Activated CD4-positive, alpha-beta T cell treated with anti-CD3 and anti-CD28 coated beads, Interleukin-2, amount 50 U/mL, for 1 hour (primary cell): ENCODE data around the gene RPS6KC1.
"Not testable (repeated sequence)": the region's sequence is repeated elsewhere in the genome, so short reads cannot be mapped to it uniquely, and the experiment has no call there.

Source experiments
- DNase-seq: peaks from one replicate; pipeline ENCODE4 v3.0.0-alpha.2; 2020

RPS6KC1 gene

DNA sequence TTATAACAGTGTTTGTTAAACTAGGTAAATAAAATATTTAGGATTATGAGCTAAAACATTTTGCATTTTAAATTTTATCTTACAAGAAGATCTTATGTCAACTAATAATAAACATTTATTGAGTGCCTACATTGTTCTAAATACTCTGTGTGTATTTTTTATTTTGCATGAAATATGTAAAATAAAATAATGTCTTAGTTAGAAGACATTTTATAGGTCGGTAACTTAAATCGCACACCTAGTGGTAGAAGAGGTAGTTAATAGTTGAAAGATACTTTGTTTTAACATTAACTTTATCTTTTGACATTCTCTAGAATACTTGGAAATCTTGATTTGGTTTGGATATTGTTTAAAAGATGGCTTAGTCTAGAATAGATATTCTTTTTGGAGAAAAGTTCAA is 60.5 kb downstream of the RPS6KC1 start:
- no peak for DNase-seq

DNA sequence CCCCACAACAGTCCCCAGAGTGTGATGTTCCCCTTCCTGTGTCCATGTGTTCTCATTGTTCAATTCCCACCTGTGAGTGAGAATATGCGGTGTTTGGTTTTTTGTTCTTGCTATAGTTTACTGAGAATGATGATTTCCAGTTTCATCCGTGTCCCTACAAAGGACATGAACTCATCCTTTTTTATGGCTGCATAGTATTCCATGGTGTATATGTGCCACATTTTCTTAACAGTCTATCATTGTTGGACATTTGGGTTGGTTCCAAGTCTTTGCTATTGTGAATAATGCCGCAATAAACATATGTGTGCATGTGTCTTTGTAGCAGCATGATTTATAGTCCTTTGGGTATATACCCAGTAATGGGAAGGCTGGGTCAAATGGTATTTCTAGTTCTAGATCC is 61.7 kb downstream of the RPS6KC1 start:
- DNase-seq: not testable (repeated sequence)

DNA sequence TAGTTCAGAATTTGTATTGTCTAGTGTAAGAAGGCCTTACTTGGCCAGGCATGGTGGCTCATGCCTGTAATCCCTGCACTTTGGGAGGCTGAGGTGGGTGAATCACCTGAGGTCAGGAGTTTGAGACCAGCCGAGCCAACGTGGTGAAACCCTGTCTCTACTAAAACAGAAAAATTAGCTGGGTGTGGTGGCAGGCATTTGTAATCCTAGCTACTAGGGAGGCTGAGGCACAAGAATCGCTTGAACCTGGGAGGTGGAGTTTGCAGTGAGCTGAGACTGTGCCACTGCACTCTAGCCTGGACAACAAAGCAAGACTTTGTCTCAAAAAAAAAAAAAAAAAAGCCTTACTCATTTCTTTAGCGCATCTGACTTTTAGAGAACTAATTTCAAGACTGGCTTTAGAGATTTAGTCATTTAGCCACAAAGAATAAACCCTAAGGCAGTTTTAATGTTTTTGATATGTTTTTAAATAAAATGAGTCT is 66.7 kb downstream of the RPS6KC1 start:
- DNase-seq: not testable (repeated sequence)

DNA sequence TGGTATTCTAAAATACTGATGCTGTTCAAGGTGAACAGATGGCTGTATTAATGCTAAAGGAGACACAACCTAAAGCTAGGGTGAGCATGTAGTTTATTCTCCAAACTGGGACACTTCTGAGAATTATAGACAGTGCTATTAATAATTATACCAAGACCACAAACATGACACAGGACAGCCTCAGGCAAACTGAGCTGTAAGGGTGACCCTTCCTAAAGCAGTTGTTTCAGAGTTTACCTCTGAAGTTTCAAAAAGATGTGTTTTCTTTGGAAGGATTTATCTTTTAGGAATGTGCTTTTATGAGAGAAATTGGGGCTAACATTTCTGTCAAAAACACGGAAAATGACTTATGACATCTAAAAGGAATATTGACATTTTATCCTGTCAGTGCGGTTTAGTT is 68.8 kb downstream of the RPS6KC1 start:
- DNase-seq: no peak

DNA sequence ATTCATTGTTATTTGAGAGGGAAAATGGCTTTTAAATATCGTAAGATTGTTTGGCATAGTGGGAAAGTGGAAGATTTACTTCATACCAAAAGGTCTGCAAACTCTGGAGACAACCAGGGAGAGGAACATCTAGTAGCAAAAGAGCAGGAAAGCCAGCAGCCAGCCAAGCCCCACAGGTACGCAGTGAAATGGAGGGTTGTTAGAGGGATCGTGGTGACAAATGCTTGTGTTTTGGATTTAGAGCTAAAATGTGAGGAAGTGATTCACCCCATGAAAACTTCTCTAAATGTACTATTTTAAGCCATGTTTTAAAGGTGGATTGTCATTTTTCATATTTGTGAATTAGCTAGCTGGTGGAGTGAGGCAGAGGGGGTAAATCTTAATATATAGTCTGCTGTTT is 69.3 kb downstream of the RPS6KC1 start:
- DNase-seq: no peak

DNA sequence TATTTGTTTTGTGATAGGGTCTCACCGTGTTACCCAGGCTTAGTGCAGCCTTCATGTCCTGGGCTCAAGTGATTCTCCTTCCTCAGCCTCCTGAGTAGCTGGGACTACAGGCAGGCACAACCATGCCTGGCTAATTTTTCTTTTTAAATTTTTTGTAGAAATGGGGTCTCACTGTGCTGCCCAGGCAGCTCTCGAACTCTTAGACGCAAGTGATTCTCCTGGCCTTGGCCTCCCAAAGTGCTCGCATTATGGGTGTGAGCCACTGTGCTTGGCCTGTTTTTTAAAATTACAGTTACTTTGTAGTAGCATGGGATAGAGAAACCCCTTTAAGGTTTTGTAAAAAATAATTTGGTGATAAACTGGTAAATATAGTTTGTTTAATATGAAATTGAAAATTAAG is 69.9 kb downstream of the RPS6KC1 start:
- DNase-seq: no peak

DNA sequence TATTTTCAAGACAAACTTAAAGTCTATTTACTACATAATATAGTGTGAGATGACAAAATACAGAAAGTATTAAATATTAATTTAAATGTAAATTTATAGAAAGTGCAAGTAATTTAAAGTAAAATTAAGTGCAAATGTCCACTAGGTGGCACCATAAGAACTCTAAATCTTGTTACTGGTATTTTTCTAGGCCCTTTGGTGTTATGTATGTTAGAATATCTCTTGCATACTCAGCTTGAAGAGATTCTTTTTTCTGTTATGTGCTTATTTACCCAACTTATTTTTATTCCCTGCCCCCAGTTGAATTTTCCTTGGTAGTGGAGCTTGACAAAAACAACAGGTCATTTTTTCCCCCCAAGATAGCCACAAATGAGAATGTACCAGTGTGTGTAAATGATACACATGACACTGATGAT is 71.5 kb downstream of the RPS6KC1 start:
- no peak for DNase-seq

DNA sequence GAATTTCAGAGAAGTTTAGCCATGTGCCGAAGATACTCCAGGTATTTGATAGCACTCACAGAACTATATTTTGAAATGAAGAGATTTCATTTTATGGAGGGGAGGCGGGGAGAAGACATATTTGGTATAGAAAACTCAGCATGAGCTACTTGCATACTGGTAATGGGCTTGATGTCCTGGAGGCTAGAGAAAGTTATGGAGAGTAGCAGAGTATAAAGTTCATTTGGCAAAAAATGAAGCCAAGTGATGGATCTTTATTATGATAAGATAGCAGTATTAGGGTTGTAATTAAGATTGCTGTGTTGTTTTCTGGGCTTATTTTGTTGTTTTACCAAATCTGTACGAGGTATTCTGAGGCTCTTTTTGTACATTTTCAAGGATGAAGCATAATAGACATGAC is 72.0 kb downstream of the RPS6KC1 start:
- DNase-seq: no peak

DNA sequence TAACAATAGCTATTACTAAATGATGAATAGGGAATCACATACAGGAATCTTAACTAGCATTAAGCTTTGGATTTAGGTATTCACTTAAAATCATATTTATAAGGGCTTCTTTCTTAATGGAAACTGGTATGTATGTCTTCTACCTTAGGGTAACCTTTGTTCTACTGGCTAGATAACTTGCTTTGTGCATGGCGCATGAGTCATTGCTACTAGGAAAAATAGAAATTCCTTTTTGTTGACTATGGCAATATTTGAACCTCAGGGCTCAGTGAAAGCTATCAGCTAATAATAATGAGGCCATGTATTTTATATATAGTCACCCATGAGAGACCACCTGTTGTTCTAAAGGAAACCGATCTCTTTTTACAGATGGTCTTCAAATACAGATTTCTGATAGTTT is 72.5 kb downstream of the RPS6KC1 start:
- no peak for DNase-seq

DNA sequence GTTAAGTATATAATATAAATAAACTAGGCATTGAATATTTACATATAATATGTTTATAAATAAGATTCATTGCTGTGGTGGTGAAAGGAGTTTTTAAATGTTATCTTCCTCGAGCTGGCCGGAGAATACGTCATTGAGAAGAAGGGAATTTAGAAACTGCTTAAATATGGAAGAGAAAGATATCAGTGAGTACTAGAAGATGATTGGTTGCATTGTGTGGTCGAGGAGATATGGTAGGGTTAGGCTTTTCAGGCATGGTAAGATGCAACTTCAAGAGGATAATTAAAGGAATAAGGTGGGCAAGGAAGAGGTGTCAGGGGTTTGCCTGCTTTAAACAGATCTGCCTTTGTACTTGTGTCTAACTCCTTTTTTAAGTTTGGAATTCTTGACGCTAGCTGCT is 73.5 kb downstream of the RPS6KC1 start:
- DNase-seq: no peak

DNA sequence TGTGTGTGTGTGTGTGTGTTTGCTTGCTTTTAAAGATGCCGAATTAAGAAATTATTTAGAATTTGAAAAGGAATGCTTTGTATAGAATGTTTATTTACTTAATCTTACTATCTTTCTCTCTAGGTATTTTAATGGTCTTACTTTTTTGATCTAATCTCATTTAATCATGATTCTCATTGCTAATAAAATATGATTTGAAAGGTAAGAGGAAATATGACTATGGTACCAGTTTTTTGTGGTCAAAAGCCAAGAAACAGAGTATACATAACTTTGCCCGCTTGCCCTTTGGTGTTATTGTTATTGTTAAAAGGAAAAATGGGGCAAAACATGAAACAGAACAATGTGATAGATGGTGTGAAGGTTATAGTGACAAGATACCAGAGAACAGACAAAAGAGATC is 74.6 kb downstream of the RPS6KC1 start:
- DNase-seq: no peak

DNA sequence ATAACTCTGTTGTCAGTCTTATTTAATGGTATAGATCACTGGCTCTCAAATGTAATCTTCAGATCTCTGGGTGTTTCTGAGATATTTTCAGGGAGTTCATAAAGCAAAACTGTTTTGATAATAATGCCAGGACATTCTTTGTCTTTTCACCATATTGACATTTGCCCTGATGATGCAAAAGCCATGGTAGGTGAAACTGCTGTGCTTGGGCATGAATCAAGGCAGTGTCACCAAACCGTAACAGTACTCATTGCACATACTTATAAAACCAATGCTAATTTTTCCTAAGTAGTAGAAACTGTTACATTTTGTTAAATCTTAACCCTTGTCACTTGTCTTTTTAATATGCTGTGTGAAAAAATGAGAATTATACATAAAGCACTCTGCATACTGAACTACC is 76.0 kb downstream of the RPS6KC1 start:
- DNase-seq: no peak

DNA sequence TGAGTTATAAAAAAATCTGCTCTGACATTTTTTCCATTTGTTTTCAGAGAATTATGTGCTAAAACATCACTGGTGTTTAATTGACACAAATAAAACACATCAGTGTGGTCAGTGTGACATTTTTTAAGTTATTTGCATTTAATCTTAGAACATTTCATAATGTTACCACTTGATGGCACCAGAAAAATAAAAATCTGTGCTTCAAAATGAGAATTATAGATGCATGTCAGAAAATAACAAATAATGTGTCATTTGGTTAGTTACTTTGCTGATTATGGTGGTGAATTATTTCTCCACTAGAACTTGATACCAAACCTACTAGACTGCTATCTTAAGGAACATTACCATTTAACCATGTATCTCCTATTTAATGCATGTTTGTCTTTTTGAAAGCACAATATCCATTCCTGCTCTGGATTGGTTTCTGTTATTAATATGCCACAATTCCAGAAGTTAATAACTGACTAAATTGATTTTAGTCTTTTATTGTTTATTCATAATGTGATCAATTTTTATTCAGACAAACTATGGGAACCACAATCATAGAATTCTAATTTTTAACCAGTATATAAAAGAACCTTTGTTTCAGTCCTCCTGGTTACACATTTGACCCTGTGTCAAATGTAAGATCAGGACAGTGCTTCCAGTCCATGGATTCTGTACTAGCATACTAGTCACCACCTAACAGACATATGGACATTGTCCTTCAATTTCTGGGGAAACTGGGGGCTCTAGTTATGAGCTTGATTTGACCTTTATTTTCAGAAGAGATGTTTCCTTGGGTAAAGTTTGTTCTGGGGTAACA is 81.0 kb downstream of the RPS6KC1 start:
- DNase-seq: no peak

DNA sequence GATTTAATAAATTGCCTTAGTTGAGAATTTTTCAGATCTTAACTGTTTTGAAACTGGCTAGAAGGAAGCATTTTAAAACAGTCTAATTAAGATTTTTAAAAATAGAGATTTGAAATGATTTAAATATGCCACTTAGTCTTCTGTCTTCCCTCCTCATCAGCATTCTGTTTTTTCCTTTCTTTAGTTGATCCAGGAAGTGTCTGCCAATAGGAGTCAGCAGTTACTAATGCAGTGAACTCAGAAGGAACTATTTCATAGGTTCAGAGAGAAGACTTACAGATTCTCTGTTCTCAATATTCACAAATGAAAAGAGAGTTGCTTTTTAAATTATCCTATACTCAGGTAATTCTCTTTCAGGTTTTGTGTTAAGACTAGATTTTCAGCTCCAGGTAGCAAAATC is 84.5 kb downstream of the RPS6KC1 start:
- DNase-seq: no peak

DNA sequence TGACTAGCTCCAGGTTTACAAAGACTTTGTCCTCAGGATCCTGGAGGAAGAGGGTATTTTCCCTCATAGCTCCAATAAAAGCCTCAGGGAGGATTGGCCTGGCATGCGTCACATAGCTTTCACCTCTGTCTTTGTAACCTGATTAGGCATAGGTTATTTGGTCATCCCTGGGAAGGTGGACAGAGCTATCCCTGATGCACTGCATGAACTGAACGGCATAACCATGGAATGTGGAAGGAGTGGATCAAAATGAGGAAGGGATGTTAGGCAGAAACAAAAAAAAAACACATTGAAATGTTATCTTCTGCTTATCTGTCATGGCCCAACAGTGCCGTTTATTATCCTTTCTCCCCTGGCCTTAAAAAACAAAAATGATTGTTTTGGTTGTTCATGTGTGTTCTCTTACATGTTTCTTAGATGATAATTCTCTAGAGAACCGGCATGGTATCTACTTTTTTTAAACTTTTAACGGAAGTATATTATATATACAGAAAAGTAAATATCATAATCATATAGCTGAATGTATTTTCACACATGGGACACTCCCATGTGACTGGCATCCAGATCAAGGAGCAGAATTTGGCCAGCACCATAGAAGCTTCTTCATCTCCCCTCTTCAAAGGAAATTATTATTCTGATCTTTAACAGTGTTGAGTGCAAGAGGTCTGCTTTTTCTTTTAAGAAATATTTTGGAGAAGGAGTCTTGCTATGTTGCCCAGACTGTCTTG is 85.3 kb downstream of the RPS6KC1 start:
- DNase-seq: no peak

DNA sequence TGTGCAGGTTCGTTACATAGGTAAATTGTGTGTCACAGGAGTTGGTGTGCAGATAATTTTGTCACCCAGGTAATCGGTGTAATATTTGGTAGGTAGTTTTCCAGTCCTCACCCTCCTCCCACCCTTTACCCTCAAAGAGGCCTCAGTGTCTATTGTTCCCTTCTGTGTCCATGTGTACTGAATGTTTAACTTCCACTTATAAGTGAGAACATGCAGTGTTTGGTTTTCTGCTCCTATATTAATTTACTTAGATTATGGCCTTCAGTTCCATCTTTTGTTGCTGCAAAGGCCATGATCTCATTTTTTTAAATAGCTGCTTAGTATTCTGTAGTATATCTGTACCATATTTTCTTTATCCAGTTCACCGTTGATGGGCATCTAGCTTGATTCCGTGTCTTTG is 87.3 kb downstream of the RPS6KC1 start:
- no peak for DNase-seq

DNA sequence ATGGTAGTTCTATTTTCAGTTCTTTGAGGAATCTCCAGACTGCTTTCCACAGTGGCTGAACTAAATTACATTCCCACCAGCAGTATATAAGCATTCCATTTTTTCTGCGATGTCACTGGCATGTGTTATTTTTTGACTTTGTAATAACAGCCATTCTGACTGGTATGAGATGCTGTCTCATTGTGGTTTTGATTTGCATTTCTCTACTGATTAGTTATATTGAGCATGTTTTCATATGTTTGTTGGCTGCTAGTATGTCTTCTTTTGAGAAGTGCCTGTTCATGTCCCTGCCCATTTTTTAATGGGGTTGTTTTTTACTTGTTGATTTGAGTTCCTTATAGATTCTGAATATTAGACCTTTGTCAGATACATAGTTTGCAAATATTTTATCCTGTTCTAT is 87.9 kb downstream of the RPS6KC1 start:
- no peak for DNase-seq

DNA sequence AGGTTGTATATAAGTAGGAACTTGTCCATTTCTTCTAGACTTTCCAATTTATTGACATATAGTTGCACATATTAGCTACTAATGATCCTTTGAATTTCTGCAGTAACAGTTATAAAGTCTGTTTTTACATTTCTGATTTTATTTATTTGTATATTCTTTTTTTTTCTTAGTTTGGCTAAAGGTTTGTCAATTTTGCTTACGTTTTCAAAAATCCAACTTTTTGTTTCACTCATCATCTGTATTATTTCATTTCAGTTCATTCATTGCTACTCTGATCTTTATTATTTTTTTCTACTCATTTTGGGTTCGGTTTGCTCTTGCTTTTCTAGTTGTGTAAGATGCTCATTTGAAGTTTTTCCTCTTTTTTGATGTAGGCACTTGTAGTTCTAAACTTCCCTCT is 97.9 kb downstream of the RPS6KC1 start:
- no peak for DNase-seq

DNA sequence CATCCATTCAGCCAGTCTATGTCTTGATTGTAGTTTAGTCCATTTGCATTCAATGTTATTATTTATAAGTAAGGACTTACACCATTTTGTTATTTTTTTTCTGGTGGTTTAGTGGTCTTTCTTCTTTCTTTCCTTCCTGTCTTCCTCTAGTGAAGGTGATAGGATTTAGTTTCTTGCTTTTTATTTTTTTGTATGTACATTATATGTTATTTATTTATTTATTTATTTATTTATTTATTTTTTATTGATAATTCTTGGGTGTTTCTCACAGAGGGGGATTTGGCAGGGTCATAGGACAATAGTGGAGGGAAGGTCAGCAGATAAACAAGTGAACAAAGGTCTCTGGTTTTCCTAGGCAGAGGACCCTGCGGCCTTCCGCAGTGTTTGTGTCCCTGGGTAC is 99.0 kb downstream of the RPS6KC1 start:
- not testable (repeated sequence) for DNase-seq

DNA sequence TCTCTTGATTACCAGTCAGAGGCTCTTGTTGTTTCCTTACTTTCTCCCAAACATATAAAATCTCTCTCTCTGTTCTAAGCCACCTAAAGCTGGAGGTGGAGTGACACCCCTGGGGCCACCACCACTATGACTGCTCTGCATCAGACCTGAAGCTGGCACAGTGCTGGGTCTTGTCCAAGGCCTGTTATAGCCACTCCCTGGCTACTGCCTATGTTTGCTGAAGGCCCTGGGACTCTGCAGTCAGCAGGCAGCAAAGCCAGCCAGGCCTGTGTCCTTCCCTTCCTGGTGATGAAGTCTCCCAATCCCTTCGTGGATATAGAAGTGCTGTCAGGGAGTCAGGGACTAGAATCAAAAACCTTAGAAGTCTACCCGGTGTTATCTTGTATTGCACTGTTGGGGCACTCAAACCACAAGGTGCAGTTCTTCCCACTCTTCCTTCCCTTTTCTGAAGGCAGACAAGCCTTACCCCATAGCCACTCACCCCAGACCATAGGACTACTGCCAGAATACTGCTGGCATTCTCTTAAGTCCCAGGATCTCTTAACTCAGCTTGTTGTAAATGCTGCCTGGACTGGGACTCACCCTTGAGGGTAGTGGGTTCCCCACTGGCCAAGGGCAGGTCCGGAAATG is 103.1 kb downstream of the RPS6KC1 start:
- DNase-seq: no peak

DNA sequence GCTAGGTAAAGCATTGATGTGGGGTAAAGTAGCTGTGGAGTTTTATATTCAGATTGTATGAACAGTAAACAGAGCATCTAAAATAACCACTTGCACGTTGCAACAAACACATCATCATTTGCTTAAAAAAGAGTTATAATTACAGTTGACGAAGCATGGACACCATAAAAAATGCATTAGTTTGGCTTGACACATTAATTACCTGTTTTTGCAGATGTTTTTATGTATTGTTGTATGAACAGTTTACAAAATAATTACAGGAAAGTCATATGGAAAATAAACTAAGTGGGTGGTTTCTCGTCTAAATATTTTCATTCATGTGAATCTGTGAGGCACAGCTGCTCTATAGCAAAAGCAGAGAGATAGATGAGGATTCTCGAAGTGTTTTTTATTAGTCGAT is 108.3 kb downstream of the RPS6KC1 start:
- DNase-seq: no peak

DNA sequence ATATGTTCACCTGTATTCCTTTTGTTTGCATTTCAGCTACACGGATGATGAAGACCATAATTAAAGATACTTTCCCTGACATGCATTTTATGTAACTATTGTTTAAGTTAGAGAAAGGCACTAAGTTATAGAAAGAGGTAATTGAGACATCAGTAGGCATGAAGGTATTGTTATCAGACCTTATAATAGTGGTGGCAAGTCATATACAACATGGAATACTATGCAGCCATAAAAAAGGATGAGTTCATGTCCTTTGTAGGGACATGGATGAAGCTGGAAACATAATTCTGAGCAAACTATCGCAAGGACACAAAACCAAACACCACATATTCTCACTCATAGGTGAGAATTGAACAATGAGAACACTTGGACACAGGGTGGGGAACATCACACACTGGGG is 109.4 kb downstream of the RPS6KC1 start:
- DNase-seq: not testable (repeated sequence)

DNA sequence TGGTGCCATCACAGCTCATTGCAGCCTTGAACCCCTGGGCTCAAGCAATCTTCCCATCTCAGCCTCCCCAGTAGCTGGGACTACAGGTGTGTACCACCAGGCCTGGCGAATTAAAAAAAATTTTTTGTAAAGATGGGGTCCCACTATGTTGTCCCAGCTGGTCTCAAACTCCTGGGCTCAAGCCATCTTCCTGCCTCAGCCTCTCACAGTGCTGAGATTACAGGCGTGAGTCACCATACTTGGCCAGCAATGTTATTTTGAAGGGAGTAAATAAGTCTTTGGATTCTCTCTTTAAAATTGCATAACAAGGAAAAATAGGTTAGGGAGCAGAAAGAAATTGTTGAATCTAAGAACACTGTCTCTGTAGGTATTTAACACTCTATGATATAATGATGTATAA is 111.3 kb downstream of the RPS6KC1 start:
- no peak for DNase-seq

DNA sequence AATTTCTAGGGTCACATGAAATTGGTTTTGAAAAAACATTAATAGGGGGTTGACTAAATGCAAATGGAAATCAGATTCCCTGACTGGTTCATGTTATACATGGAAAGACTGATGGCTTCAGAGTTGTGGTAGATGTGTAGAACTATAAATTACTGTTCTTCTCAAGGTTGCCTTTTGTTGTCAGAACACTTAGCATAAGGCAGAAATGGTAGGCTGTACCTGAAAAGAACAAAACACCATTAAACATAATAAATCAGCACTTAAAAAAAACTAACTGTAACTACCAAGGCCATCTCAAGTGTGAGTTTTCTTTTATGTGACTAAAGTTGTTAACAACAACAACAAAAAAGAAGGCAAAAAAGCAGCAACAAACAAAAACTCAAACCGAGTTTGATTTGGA is 111.8 kb downstream of the RPS6KC1 start:
- no peak for DNase-seq
